ACC112 (cell line): ENCODE data around the gene C12orf56.

ENCODE experiments used
- H2AFZ ChIP-seq: fragments of 200-600 bp; sonication (generic); one replicate; pipeline ENCODE4 v1.6.0; 2017; ENCODE audit warnings: antibody characterized with exemption, low read length; ENCODE audit not compliant: unreplicated experiment
- H3K27ac ChIP-seq: fragments of 200-600 bp; sonication (generic); 2 replicates; pipeline ENCODE4 v1.5.1; 2014; ENCODE audit warnings: low read depth, mild to moderate bottlenecking, antibody characterized with exemption, low read length, moderate library complexity
- H3K27me3 ChIP-seq: fragments of 200-600 bp; sonication (generic); 2 replicates; pipeline ENCODE4 v1.6.1; 2014; ENCODE audit warnings: mild to moderate bottlenecking, antibody characterized with exemption, low read length, moderate library complexity, mixed read lengths; ENCODE audit not compliant: insufficient read depth
- H3K36me3 ChIP-seq: fragments of 200-600 bp; sonication (generic); 2 replicates; pipeline ENCODE4 v1.6.1; 2016; ENCODE audit warnings: mild to moderate bottlenecking, antibody characterized with exemption, low read length, moderate library complexity, mixed read lengths; ENCODE audit not compliant: insufficient read depth
- H3K4me1 ChIP-seq: fragments of 200-600 bp; sonication (generic); one replicate; pipeline ENCODE4 v1.6.1; 2016; ENCODE audit warnings: low read length, mixed read lengths; ENCODE audit not compliant: insufficient read depth, unreplicated experiment, control insufficient read depth
- H3K4me3 ChIP-seq: fragments of 200-600 bp; sonication (generic); 2 replicates; pipeline ENCODE4 v1.5.1; 2014; ENCODE audit warnings: mild to moderate bottlenecking, low read depth, low read length
- H3K79me2 ChIP-seq: fragments of 200-600 bp; sonication (generic); one replicate; pipeline ENCODE4 v1.6.0; 2016; ENCODE audit warnings: low read length; ENCODE audit not compliant: control insufficient read depth, unreplicated experiment, insufficient read depth

The C12orf56 gene

DNA sequence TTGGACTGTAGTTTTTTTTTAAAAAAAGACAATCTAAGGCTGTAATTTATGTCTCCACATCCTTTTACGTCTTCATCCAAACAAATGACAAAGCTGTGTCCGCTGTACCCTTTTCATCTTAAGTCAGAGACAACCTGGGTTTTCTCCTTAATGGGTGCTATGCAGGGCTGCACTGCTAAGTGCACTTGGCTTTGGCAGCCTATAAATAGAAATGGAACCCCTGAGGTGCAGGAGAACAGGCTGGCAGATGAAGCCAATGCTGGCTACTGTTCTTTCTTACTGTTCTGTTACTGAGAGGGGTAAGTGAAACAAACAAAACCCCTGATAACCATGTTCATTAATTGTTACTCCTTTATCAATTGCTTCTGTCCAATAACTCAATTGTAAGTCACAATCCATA, 121.4 kb downstream of the C12orf56 start:
- Histone ChIP-seq H3K4me1 (no peaks in the 10 kb centered on the region), H3K79me2 (no peaks in the 10 kb centered on the region), H2AFZ (no peak overlapping the region), H3K36me3 (no peaks in the 10 kb centered on the region), H3K27ac (no peak overlapping the region), H3K27me3 (no peaks in the 10 kb centered on the region), H3K4me3 (no peak overlapping the region)

DNA sequence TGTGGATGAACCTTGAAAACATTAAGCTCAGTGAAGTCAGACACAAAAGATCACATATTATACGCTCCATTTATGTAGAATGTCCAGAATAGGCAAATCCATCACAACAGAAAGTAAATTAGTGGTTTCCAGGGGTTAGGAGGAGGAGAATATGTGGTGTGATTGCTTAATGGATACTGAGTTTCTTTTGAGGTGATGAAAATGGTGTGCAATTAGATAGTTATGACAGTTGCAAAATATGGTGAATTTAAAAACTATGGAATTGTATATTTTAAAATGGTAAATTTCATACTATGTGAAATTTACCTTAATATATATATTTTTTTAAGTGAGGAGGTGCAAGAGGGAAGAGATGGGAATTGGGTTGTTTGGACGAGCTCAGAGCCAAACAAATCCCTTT, 122.1 kb downstream of the C12orf56 start:
- Histone ChIP-seq H3K4me1 (no peaks in the 10 kb centered on the region), H3K4me3 (no peak overlapping the region), H3K27ac (no peak overlapping the region), H3K27me3 (no peaks in the 10 kb centered on the region), H3K36me3 (no peaks in the 10 kb centered on the region), H2AFZ (no peak overlapping the region), H3K79me2 (no peaks in the 10 kb centered on the region)

DNA sequence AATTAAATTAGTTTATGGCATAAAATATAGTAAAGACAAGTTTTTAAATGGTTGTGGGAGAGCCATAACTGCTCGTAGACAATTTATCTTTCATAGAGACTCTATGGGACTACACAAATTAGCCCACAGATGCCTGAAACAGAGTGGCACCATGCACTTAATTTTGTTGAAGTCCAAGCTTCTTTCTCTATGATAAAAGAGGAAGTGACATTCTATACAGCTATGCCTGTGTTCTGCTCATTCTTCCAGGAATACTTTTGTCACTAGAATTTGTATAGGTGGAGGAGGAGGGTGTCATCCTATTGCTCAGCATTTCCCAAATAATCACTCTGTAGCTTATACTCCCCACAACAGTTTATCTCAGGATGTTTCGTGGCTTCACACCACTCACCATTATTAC, 124.7 kb downstream of the C12orf56 start:
- H3K4me1 ChIP-seq = no peaks in the 10 kb centered on the region
- H3K27ac ChIP-seq = no peak overlapping the region
- H3K79me2 ChIP-seq = no peaks in the 10 kb centered on the region
- H2AFZ ChIP-seq = no peak overlapping the region
- H3K27me3 ChIP-seq = no peaks in the 10 kb centered on the region
- H3K36me3 ChIP-seq = no peaks in the 10 kb centered on the region
- no peak overlapping the region for H3K4me3 ChIP-seq

- Histone ChIP-seq H3K79me2 (no peaks in the 10 kb centered on the region), H3K27ac (no peak overlapping the region), H3K27me3 (no peaks in the 10 kb centered on the region), H3K4me3 (no peak overlapping the region), H2AFZ (no peak overlapping the region), H3K4me1 (no peaks in the 10 kb centered on the region), H3K36me3 (no peaks in the 10 kb centered on the region)
Observed at GRCh38 chr12:64261813-64262212, 128.7 kb downstream of the C12orf56 start.

- Histone ChIP-seq H3K4me1 (peaks cover 1% of the 10 kb centered on the region), H3K36me3 (no peaks in the 10 kb centered on the region), H2AFZ (no peak overlapping the region), H3K27me3 (no peaks in the 10 kb centered on the region), H3K4me3 (no peak overlapping the region), H3K27ac (no peak overlapping the region), H3K79me2 (no peaks in the 10 kb centered on the region)
Observed at GRCh38 chr12:64258576-64258975, 132.0 kb downstream of the C12orf56 start.

DNA sequence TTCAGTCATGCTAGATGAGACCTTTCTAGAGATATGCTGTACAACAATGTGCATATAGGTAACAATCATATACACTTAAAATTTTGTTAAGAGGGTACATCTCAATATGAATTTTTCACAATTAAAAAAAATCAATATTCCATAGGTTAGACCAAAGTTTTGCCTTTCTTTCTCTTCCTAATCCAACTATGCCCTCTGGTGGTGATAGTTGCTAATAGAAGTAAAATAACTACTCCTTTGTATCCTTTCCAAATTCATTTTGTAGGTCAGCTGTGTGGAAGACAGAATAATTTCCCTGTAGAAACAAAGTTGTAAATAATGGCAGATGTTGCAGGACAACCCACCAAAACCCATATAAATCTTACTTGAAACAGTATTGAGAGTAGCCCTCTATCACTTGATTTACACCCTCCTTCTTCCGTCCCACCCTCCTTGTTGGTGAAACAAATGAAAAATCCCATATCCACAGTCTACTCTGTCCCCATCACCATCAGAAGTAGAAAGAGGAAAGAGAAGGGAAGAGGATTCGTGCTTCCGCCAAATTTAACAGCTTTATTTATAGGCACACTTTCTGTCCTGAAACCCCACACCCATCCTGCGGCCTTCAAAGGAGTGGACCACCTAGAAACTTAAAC, 134.3 kb downstream of the C12orf56 start:
- Histone ChIP-seq H2AFZ (no peak overlapping the region), H3K27me3 (no peaks in the 10 kb centered on the region), H3K4me3 (no peak overlapping the region)

DNA sequence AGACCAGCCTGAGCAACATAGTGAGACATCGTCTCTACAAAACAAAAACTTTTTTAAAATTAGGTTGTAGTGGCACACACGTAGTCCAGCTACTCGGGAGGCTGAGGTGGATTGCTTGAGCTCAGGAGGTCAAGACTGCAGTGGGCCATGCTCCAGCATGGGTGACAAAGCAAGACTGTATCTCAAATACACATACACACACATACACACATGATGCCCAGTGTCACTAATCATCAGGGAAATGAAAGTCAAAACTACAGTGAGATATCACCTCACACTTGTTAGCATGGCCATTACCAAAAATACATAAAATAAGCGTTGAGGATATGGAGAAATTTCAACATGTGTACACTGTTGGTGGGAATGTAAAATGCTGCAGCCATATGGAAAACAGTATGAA, 135.3 kb downstream of the C12orf56 start:
- Histone ChIP-seq H3K79me2 (no peaks in the 10 kb centered on the region), H3K4me1 (peaks cover 16% of the 10 kb centered on the region), H3K36me3 (no peaks in the 10 kb centered on the region), H3K27ac (no peak overlapping the region), H3K27me3 (no peaks in the 10 kb centered on the region), H2AFZ (no peak overlapping the region), H3K4me3 (no peak overlapping the region)

More for the DNA sequence above, 134.3 kb downstream of the C12orf56 start:
- Histone ChIP-seq H3K27ac (no peak overlapping the region), H3K4me1 (peaks cover 16% of the 10 kb centered on the region), H3K36me3 (no peaks in the 10 kb centered on the region), H3K79me2 (no peaks in the 10 kb centered on the region)

DNA sequence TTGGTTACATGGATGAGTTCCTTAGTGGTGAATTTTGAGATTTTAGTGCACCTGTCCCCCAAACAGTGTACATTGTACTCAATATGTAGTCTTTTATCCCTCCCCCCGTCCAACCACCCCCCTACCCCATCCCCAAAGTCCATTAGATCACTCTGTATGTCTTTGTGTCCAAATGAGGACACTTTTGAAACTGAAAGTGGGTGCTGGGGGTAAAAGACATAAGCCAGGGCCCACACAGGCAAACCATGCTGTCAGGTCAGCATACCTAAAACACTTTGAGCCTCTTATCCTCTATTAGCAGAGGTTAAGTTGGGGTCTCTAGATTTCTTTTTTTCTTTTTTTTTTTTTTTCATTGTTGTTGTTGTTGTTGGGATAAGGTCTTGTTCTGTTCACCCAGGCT, 137.2 kb downstream of the C12orf56 start:
- Histone ChIP-seq H2AFZ (peak overlapping the region; percentile 46), H3K36me3 (no peaks in the 10 kb centered on the region), H3K4me1 (peaks cover 16% of the 10 kb centered on the region), H3K27ac (peak overlapping the region; percentile 81), H3K27me3 (no peaks in the 10 kb centered on the region), H3K79me2 (no peaks in the 10 kb centered on the region), H3K4me3 (peak overlapping the region; percentile 32; the same call in 1 of the 2 replicates)

DNA sequence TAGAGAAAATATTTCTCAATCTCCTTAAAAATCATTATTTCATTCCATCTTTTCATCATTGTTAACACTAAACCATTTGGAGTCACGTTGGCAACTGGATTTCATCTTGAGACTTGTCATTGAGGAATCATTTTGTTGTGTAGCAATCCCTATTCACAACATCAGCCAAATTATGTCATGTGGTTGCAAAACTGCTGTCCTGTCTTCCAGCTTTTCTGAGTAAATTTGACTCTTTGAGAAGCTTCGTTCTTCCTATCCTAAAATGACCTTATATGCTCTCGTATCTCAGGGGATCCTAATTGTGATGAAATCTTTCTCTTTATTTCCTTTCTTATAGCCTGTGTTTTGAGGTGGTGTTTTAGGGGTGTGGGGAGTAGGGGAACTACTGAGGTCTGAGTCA, 137.9 kb downstream of the C12orf56 start:
- peak overlapping the region; percentile 32 for H3K4me3 ChIP-seq
- peak overlapping the region; percentile 46 for H2AFZ ChIP-seq

GRCh38 chr12:64243809-64244208, 146.7 kb downstream of the C12orf56 start:
- H3K79me2 ChIP-seq = no peaks in the 10 kb centered on the region
- H3K36me3 ChIP-seq = no peaks in the 10 kb centered on the region
- no peak overlapping the region for H3K4me3 ChIP-seq
- no peaks in the 10 kb centered on the region for H3K4me1 ChIP-seq
- H3K27ac ChIP-seq = no peak overlapping the region
- no peaks in the 10 kb centered on the region for H3K27me3 ChIP-seq
- no peak overlapping the region for H2AFZ ChIP-seq

More for the DNA sequence above, 137.9 kb downstream of the C12orf56 start:
- H3K27ac ChIP-seq = peak overlapping the region; percentile 81
- no peaks in the 10 kb centered on the region for H3K27me3 ChIP-seq
- H3K79me2 ChIP-seq = no peaks in the 10 kb centered on the region
- H3K4me1 ChIP-seq = peaks cover 16% of the 10 kb centered on the region
- H3K36me3 ChIP-seq = no peaks in the 10 kb centered on the region

GRCh38 chr12:64240781-64241180, 149.8 kb downstream of the C12orf56 start:
- no peak overlapping the region for H3K27ac ChIP-seq
- no peak overlapping the region for H2AFZ ChIP-seq
- H3K4me3 ChIP-seq = no peak overlapping the region
- no peaks in the 10 kb centered on the region for H3K27me3 ChIP-seq
- no peaks in the 10 kb centered on the region for H3K36me3 ChIP-seq
- H3K79me2 ChIP-seq = no peaks in the 10 kb centered on the region
- H3K4me1 ChIP-seq = no peaks in the 10 kb centered on the region
